Hindlimb muscle (tissue), 1 donor: Measurements from ENCODE around the gene NDUFAF8. TPM values are rescaled to one million over a fixed set of nuclear protein-coding genes. Genes with fewer than 3 reads are reported as not detected.
A peak's percentile ranks its signal among the peaks of the same experiment; 100 is the strongest.

ENCODE experiments used
- DNase-seq: peaks from one replicate; pipeline ENCODE4 v3.0.0-alpha.2; 2013
- polyA plus RNA-seq: library from polyadenylated mRNA; unstranded; fragments of 120-200 nt; gene quantifications from one replicate; pipeline ENCODE4 v1.2.1, GENCODE V29; 2013; ENCODE audit not compliant: insufficient read length

Gene NDUFAF8
- polyA plus RNA-seq: 48.8 TPM

GRCh38 chr17:81238815-81239713 lies at the start of gene NDUFAF8, which contains the start of gene TEPSIN:
Gene NDUFAF8, plus strand, starts transcription at chr17:81239318. Its CDS starts 46 bp downstream, at chr17:81239364.
Gene TEPSIN, minus strand, starts transcription at chr17:81239055. Its CDS starts 22 bp downstream, at chr17:81239033.
- peak; percentile 99 for DNase-seq

- DNase-seq: no peak
These were observed 49.2 kb upstream of the NDUFAF8 start for GRCh38 chr17:81189670-81190530.

- no peak for DNase-seq
These were observed 48.5 kb upstream of the NDUFAF8 start for GRCh38 chr17:81190591-81190990.

GRCh38 chr17:81191116-81191515 lies 48.0 kb upstream of the NDUFAF8 start:
- no peak for DNase-seq

GRCh38 chr17:81191646-81192045 lies 47.5 kb upstream of the NDUFAF8 start:
- DNase-seq: no peak

GRCh38 chr17:81192386-81193050 lies 46.6 kb upstream of the NDUFAF8 start:
- DNase-seq: no peak

GRCh38 chr17:81193051-81193410 lies 46.1 kb upstream of the NDUFAF8 start:
- no peak for DNase-seq

GRCh38 chr17:81193470-81194224 lies 45.5 kb upstream of the NDUFAF8 start:
- peak; percentile 38 for DNase-seq

- no peak for DNase-seq
These were observed 44.8 kb upstream of the NDUFAF8 start for GRCh38 chr17:81194225-81194760.

- DNase-seq: no peak
These were observed 43.9 kb upstream of the NDUFAF8 start for GRCh38 chr17:81194941-81195901.

- DNase-seq: no peak
These were observed 43.1 kb upstream of the NDUFAF8 start for GRCh38 chr17:81195941-81196495.

- DNase-seq: no peak
These were observed 42.4 kb upstream of the NDUFAF8 start for GRCh38 chr17:81196505-81197408.

- no peak for DNase-seq
These were observed 41.7 kb upstream of the NDUFAF8 start for GRCh38 chr17:81197409-81197795.

GRCh38 chr17:81197831-81198490 lies 41.2 kb upstream of the NDUFAF8 start:
- DNase-seq: no peak

GRCh38 chr17:81198826-81199481 lies 40.2 kb upstream of the NDUFAF8 start:
- no peak for DNase-seq

- no peak for DNase-seq
These were observed 39.7 kb upstream of the NDUFAF8 start for GRCh38 chr17:81199482-81199830.

- DNase-seq: no peak
These were observed 38.9 kb upstream of the NDUFAF8 start for GRCh38 chr17:81200201-81200600.
